Fibroblast of lung (primary cell): ENCODE results near the gene FRY. TPM values are rescaled to one million over a fixed set of nuclear protein-coding genes. Genes with fewer than 3 reads are reported as not detected.
A peak's percentile ranks its signal among the peaks of the same experiment; 100 is the strongest.

Source experiments
- DNase-seq, 2 donors: peaks; one replicate each; pipeline versions ENCODE4 v3.0.0 to v3.0.0-alpha.2; 2010; ENCODE audit warnings: low read depth in 2 of 2
- H2AFZ ChIP-seq: 2 replicates; pipeline ENCODE4 v1.5.1; 2012; ENCODE audit warnings: low read length, control low read depth, inconsistent platforms
- H3K27ac ChIP-seq: 2 replicates; pipeline ENCODE4 v1.5.1; 2011; ENCODE audit warnings: low read length, control low read depth; ENCODE audit not compliant: insufficient read depth
- H3K27me3 ChIP-seq: 2 replicates; pipeline ENCODE4 v1.5.1; 2011; ENCODE audit warnings: mild to moderate bottlenecking, low read length; ENCODE audit not compliant: control insufficient read depth, insufficient read depth
- H3K36me3 ChIP-seq: 2 replicates; pipeline ENCODE4 v1.5.1; 2011; ENCODE audit warnings: low read length; ENCODE audit not compliant: control insufficient read depth, insufficient read depth
- H3K4me1 ChIP-seq: 2 replicates; pipeline ENCODE4 v1.5.1; 2011; ENCODE audit warnings: low read length; ENCODE audit not compliant: control insufficient read depth, insufficient read depth; ENCODE audit errors: extremely low read depth
- H3K4me2 ChIP-seq: 2 replicates; pipeline ENCODE4 v1.5.1; 2011; ENCODE audit warnings: low read length, control low read depth; ENCODE audit not compliant: insufficient read depth; ENCODE audit errors: extremely low read depth
- H3K4me3 ChIP-seq, 4 experiments: fragments of 200-600 bp in 1 of 4; sonication (generic) in 1 of 4; replicated peaks in 1 of 4; 2 replicates each; pipeline ENCODE4 v1.5.1; 2011 to 2016; ENCODE audit warnings: low read length in 4 of 4, low read depth in 3 of 4, mild to moderate bottlenecking in 3 of 4, control low read depth in 2 of 4, inconsistent platforms in 1 of 4, mixed read lengths in 1 of 4; ENCODE audit not compliant: insufficient read depth in 1 of 4; ENCODE audit errors: control extremely low read depth in 1 of 4
- H3K79me2 ChIP-seq: 2 replicates; pipeline ENCODE4 v1.5.1; 2012; ENCODE audit warnings: mild to moderate bottlenecking, low read length, inconsistent platforms; ENCODE audit not compliant: control insufficient read depth, insufficient read depth
- H3K9ac ChIP-seq: 2 replicates; pipeline ENCODE4 v1.5.1; 2011; ENCODE audit warnings: mild to moderate bottlenecking, low read length, control low read depth; ENCODE audit not compliant: insufficient read depth
- H3K9me3 ChIP-seq: 2 replicates; pipeline ENCODE4 v1.5.1; 2012; ENCODE audit warnings: low read depth, low read length; ENCODE audit not compliant: control insufficient read depth, insufficient read depth
- H4K20me1 ChIP-seq: 2 replicates; pipeline ENCODE4 v1.5.1; 2011; ENCODE audit warnings: low read length; ENCODE audit not compliant: control insufficient read depth, insufficient read depth; ENCODE audit errors: extremely low read depth
- CTCF ChIP-seq, 2 donors: IDR thresholded peaks in 1 of 2; conservative IDR thresholded peaks in 1 of 2; 1 replicate in 1 of 2; 2 replicates in 1 of 2; pipeline ENCODE4 v1.5.1; 2011 to 2012; ENCODE audit warnings: low read length in 2 of 2, control low read depth in 1 of 2, inconsistent platforms in 1 of 2, low read depth in 1 of 2, mild to moderate bottlenecking in 1 of 2
- EZH2 ChIP-seq: IDR thresholded peaks from 2 replicates; pipeline ENCODE4 v1.5.1; 2012; ENCODE audit warnings: low read length, control low read depth, mild to moderate bottlenecking; ENCODE audit errors: missing control alignments
- polyA plus RNA-seq, 2 donors: library from polyadenylated mRNA; depleted of rRNA in 1 of 2; stranded (reverse) in 1 of 2; unstranded in 1 of 2; fragments of >200 nt; gene quantifications; 2 replicates each; pipeline ENCODE4 v1.2.1, GENCODE V29; 2011 to 2012; ENCODE audit warnings: missing spikeins in 1 of 2
- total RNA-seq: library from RNA; depleted of rRNA; stranded (reverse); fragments of >200 nt; gene quantifications from 2 replicates; pipeline ENCODE4 v1.2.1, GENCODE V29; 2014

Gene FRY
- total and polyA plus RNA-seq, 2 donors (not counting 1 experiment from before 2014, with no cell fraction given): 8.8 to 18.3 TPM

- no peaks in the 10 kb centered on the region for H3K9me3 ChIP-seq
- H4K20me1 ChIP-seq: no peaks in the 10 kb centered on the region
- peak overlapping the region; percentile 84 for H3K4me2 ChIP-seq
- H3K79me2 ChIP-seq: no peaks in the 10 kb centered on the region
- peak overlapping the region; percentile 47 for H2AFZ ChIP-seq
- peak overlapping the region; percentile 11 to 31 (median 20) for H3K4me3 ChIP-seq
- H3K9ac ChIP-seq: no peak overlapping the region
- TF ChIP-seq EZH2 (no peak), CTCF (conservative IDR thresholded peaks at IDR 0.05 in 1 of 2, IDR thresholded peaks at IDR 0.05 in 1 of 2; ENCODE audit: low read depth in 1 of 2, low read length in 2 of 2) (no peak)
- peaks cover 16% of the 10 kb centered on the region for H3K4me1 ChIP-seq
- peaks cover 3% of the 10 kb centered on the region for H3K36me3 ChIP-seq
- no peaks in the 10 kb centered on the region for H3K27me3 ChIP-seq
- peak; percentile 94 to 98 for DNase-seq
- H3K27ac ChIP-seq: peak overlapping the region; percentile 82
Measured at GRCh38 chr13:32211813-32212212, 180.2 kb downstream of the FRY start.

DNA sequence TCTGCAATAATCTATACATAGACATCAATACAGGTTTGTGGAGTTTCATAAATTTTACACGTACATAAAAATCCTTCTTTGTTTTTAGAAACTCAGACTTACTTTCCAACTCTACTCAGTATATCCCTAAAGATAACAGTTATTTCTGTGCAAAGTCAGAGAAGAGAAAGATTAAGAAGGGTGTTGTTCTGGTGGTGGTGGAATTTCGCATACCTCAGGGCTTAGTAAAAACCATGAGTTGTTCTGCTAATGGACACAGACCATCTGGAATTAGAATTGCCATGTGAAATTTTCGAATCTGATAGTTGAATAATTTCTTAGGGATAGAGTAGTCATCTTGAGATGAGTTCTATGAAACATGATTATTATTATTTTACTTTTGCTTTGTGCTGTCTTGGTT is 180.8 kb downstream of the FRY start:
- peaks cover 3% of the 10 kb centered on the region for H3K36me3 ChIP-seq
- H2AFZ ChIP-seq: no peak overlapping the region
- peak overlapping the region; percentile 9 to 31 (median 16) for H3K4me3 ChIP-seq

DNA sequence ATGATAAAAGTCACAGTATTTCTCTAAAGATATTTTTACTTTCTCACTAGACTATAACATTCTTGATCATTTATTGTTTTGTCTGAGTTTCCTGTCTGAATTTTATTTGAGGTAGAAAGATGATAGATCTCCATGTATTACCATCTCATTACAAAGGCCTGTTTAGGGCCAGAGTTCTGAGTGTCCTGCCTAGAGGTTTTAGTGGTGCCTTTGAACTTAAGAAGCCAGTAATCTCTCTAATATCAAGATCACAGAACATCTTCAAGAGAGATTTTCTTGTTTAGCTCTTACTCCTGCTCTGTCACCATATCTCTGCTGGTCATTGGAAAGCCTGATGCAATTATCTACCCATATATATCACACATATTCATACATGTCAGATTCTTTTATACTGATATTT is 182.1 kb downstream of the FRY start:
- Histone ChIP-seq H3K79me2 (no peaks in the 10 kb centered on the region), H3K36me3 (peaks cover 4% of the 10 kb centered on the region), H3K27ac (no peak overlapping the region), H4K20me1 (no peaks in the 10 kb centered on the region), H3K9me3 (no peaks in the 10 kb centered on the region), H3K9ac (no peak overlapping the region), H2AFZ (no peak overlapping the region), H3K4me1 (peaks cover 16% of the 10 kb centered on the region), H3K4me3 (no peak overlapping the region), H3K4me2 (no peak overlapping the region), H3K27me3 (no peaks in the 10 kb centered on the region)
- TF ChIP-seq CTCF (conservative IDR thresholded peaks at IDR 0.05 in 1 of 2, IDR thresholded peaks at IDR 0.05 in 1 of 2; ENCODE audit: low read depth in 1 of 2, low read length in 2 of 2) (no peak), EZH2 (no peak)
- no peak for DNase-seq

More for the DNA sequence above, 180.8 kb downstream of the FRY start:
- peak overlapping the region; percentile 84 for H3K4me2 ChIP-seq
- H3K27me3 ChIP-seq: no peaks in the 10 kb centered on the region
- H3K4me1 ChIP-seq: peaks cover 16% of the 10 kb centered on the region
- peak overlapping the region; percentile 33 for H3K9ac ChIP-seq
- peak overlapping the region; percentile 82 for H3K27ac ChIP-seq
- peak; percentile 92 for DNase-seq
- TF ChIP-seq CTCF (conservative IDR thresholded peaks at IDR 0.05 in 1 of 2, IDR thresholded peaks at IDR 0.05 in 1 of 2; ENCODE audit: low read depth in 1 of 2, low read length in 2 of 2): no peak
- no peak for TF ChIP-seq EZH2
- no peaks in the 10 kb centered on the region for H3K79me2 ChIP-seq
- no peaks in the 10 kb centered on the region for H4K20me1 ChIP-seq
- no peaks in the 10 kb centered on the region for H3K9me3 ChIP-seq
